HFFc6 (cell line): ENCODE results near the gene RB1. TPM values are rescaled to one million over a fixed set of nuclear protein-coding genes. Genes with fewer than 3 reads are reported as not detected.

Experiments used
- DNase-seq: peaks from one replicate; pipeline ENCODE4 v3.0.0-alpha.2; 2018
- H3K27ac Mint-ChIP-seq: 2 replicates; pipeline ENCODE4 v1.8.0; 2020; ENCODE audit warnings: mild to moderate bottlenecking, mixed read lengths
- H3K27me3 Mint-ChIP-seq: 2 replicates; pipeline ENCODE4 v1.8.0; 2021; ENCODE audit warnings: mild to moderate bottlenecking, moderate library complexity, mixed read lengths; ENCODE audit not compliant: insufficient read depth
- H3K36me3 Mint-ChIP-seq: 2 replicates; pipeline ENCODE4 v1.8.0; 2021; ENCODE audit warnings: low read depth, mixed read lengths
- H3K4me1 Mint-ChIP-seq: 2 replicates; pipeline ENCODE4 v1.8.0; 2020; ENCODE audit warnings: low read depth, mixed read lengths
- H3K4me3 Mint-ChIP-seq: 2 replicates; pipeline ENCODE4 v1.8.0; 2020; ENCODE audit warnings: mild to moderate bottlenecking, moderate library complexity, mixed read lengths
- H3K9me3 Mint-ChIP-seq: 2 replicates; pipeline ENCODE4 v1.8.0; 2020; ENCODE audit warnings: mild to moderate bottlenecking, mixed read lengths
- total RNA-seq, 6 experiments: library from RNA; stranded (reverse); fragmentation: NEBNext Ultra II Directional; extraction: Animal tissue kit (Norgen Biotek cat#: 25700); gene quantifications; 2 replicates in 1 of 6; 3 replicates in 5 of 6; pipeline ENCODE4 v1.2.3, GENCODE V29; 2021
- TF ChIP-seq, protein P1 (sequence below): fragments of 200-600 bp; sonication (generic); IDR thresholded peaks from 2 replicates; pipeline ENCODE4 v1.5.0; 2021; ENCODE audit warnings: antibody characterized with exemption, mild to moderate bottlenecking

Gene RB1
- total RNA-seq, 6 experiments from 2014 or later = 39.2 to 50.4 (median 43.0) TPM

DNA sequence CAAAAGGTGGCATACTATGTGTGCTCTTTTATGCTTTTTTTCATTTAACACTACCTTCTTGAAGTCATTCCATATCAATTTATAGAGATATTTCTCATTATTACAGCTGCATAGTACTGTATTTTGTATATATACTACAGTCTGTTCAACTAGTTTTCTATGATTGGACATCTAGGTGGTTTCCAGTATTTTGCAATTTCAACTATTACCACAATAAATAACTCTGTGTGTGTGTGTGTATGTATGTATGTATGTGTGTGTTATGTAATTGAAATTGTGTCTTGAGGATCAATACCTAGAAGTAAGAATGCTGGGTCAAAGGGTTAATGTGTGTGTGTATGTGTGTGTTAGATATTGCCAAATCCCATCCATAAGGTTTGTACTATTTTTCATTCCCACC is 102.3 kb downstream of the RB1 start:
- Mint-ChIP-seq H3K9me3 (no peaks in the 10 kb centered on the region), H3K4me3 (no peak overlapping the region), H3K27ac (no peak overlapping the region), H3K4me1 (peaks cover 61% of the 10 kb centered on the region), H3K27me3 (no peaks in the 10 kb centered on the region), H3K36me3 (peaks cover 9% of the 10 kb centered on the region)
- TF ChIP-seq, protein P1, sequence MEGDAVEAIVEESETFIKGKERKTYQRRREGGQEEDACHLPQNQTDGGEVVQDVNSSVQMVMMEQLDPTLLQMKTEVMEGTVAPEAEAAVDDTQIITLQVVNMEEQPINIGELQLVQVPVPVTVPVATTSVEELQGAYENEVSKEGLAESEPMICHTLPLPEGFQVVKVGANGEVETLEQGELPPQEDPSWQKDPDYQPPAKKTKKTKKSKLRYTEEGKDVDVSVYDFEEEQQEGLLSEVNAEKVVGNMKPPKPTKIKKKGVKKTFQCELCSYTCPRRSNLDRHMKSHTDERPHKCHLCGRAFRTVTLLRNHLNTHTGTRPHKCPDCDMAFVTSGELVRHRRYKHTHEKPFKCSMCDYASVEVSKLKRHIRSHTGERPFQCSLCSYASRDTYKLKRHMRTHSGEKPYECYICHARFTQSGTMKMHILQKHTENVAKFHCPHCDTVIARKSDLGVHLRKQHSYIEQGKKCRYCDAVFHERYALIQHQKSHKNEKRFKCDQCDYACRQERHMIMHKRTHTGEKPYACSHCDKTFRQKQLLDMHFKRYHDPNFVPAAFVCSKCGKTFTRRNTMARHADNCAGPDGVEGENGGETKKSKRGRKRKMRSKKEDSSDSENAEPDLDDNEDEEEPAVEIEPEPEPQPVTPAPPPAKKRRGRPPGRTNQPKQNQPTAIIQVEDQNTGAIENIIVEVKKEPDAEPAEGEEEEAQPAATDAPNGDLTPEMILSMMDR = no peak
- DNase-seq = no peak

DNA sequence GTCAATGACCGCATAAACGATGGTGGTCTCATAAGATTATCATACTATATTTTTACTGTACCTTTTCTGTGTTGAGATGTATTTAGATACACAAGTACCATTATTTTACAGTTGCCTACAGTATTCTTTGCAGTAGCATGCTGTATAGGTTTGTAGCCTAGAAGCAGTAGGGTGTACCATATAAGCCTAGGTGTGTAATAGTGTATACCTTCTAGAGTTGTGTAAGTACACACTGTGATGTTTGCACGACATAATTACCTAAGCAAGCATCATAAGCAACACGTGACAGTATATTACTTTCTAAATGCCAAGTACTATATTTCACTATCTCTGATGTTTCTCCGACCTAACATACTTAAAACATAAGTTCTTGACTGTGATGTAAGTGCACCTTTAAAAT is 106.6 kb downstream of the RB1 start:
- H3K27ac Mint-ChIP-seq = 0 out of 2 replicates have a peak overlapping the region, but pooled peaks have one; percentile 32
- no peaks in the 10 kb centered on the region for H3K27me3 Mint-ChIP-seq
- peaks cover 17% of the 10 kb centered on the region for H3K36me3 Mint-ChIP-seq
- peak overlapping the region; percentile 99 for H3K4me3 Mint-ChIP-seq
- TF ChIP-seq, protein P1 = no peak
- H3K9me3 Mint-ChIP-seq = no peaks in the 10 kb centered on the region
- no peak for DNase-seq
- H3K4me1 Mint-ChIP-seq = peaks cover 48% of the 10 kb centered on the region

DNA sequence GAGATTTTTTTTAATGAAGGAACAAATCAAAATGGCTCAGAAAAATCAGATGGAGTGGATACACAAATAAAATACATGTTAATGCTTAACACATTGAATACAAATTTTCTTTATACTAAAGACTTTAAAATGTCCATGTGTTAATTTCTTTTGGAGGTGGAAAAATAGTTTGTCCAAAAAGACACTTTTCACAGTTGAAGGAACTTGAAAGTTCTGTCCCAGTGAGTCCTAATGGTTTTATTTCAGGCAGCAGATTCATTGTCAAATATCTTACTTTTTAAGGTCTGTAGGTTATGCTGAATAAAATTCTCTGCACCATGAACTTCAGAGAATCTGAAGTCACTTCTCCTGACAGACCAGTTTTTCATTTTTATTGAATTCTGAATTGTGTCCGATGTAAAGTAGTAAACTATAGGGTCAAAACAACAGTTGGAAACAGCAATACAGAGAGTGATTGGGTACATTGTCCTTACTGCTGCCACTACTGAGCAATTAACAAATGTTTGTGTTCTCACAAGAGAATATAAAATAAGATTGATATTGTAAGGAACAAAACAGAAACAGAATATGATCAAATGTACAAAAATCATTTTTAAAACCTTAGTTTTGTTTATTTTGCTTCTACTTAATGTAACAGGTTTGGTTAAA is 107.7 kb downstream of the RB1 start:
- peaks cover 27% of the 10 kb centered on the region for H3K36me3 Mint-ChIP-seq
- no peaks in the 10 kb centered on the region for H3K27me3 Mint-ChIP-seq
- TF ChIP-seq, protein P1 = no peak
- peak overlapping the region; percentile 94 for H3K27ac Mint-ChIP-seq
- DNase-seq = no peak
- H3K9me3 Mint-ChIP-seq = no peaks in the 10 kb centered on the region
- H3K4me1 Mint-ChIP-seq = peaks cover 54% of the 10 kb centered on the region
- H3K4me3 Mint-ChIP-seq = peak overlapping the region; percentile 99

DNA sequence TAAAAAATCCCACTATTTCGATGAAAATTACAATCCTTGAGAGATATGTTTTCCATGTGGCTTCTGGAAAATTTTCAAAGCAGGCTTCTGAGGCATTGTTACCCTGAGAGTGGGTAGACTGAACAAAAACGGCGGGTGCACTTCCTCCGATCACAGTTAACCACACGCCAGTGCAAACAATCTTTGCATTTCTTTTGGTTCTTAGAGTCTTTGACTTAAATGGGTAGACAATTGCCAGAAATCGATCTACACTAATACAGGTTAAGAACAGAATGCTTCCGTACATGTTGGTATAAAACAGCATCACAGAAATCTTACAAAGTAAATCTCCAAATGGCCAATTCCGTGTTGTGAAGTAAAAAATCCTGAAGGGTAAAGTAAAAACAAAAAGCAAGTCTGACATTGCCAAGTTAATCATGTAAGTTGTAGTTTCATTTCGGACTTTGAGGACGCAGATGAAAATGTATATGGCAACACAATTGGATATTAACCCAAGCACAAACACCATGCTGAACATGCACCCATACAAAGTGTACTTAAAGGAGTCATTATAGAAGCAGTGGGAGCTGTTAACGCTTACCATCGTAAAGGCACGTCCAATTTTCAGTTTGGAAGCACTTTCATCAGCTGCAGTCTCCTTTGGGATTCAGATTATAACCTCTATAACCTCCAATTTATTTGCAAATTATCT is 108.4 kb downstream of the RB1 start:
- H3K9me3 Mint-ChIP-seq = no peaks in the 10 kb centered on the region
- no peak for DNase-seq
- no peaks in the 10 kb centered on the region for H3K27me3 Mint-ChIP-seq
- peaks cover 29% of the 10 kb centered on the region for H3K36me3 Mint-ChIP-seq
- TF ChIP-seq, protein P1 = no peak
- peak overlapping the region; percentile 94 for H3K27ac Mint-ChIP-seq
- H3K4me3 Mint-ChIP-seq = peak overlapping the region; percentile 99
- peaks cover 54% of the 10 kb centered on the region for H3K4me1 Mint-ChIP-seq

DNA sequence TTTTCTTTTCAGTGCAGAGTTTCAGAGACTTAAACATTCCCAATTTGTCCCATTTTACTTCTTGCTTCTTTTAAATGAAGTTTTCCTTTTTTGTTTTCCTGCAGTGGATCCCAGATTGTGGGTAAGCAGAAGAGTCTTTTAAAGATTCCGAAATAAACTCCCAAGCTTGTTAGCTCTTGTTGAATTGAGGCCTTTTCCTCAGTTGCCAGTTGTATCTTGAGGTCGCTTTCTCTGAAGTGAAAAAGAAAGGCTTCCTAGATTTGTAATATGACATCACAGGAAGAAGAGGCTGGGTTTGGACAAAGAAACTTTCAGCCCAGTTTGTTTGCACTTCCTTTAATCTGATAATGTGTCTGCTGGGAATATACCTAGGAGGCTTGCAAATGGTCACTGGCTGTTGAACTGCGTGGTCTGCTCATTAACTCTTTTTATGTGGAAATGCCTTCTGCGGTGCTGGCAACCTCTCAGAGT is 109.4 kb downstream of the RB1 start, which contains the start of gene LPAR6:
Gene LPAR6, minus strand, starts transcription at position 233 of the 471 bp plus-strand sequence. CDS start 690 bp downstream, outside the sequence.
- Mint-ChIP-seq H3K27ac (peak within 1 kb of the TSS; percentile 94), H3K4me1 (peaks cover 54% of the 10 kb centered on the region), H3K4me3 (peak within 1 kb of the TSS; percentile 99), H3K9me3 (peaks cover 3% of the 10 kb centered on the region; the same call in 1 of the 2 replicates), H3K36me3 (peaks cover 38% of the 10 kb centered on the region), H3K27me3 (no peaks in the 10 kb centered on the region)
- DNase-seq = peak; percentile 51
- TF ChIP-seq, protein P1 = no peak
